Measurements from ENCODE around the gene ARVCF. TPM values are rescaled to one million over a fixed set of nuclear protein-coding genes. Genes with fewer than 3 reads are reported as not detected.

Gene ARVCF
- total and polyA plus RNA-seq, 2 donors (not counting 1 experiment from before 2014, with no cell fraction given), result 2.2 to 6.7 TPM

- Mint-ChIP-seq H3K4me1 (peaks cover 46% of the 10 kb centered on the region), H3K27me3 (no peaks in the 10 kb centered on the region), H3K4me3 (peak overlapping the region; percentile 93), H3K9me3 (ENCODE audit: insufficient read depth) (no peaks in the 10 kb centered on the region), H3K27ac (peak overlapping the region; percentile 91)
- Histone ChIP-seq H3K79me2 (ENCODE audit: control insufficient read depth, insufficient read depth, low read length) (peaks cover 62% of the 10 kb centered on the region), H3K4me1 (ENCODE audit: control insufficient read depth in 2 of 2, insufficient read depth in 2 of 2, low read length in 2 of 2) (peaks cover 32 to 36% of the 10 kb centered on the region in 2 donors), H3K27me3 (replicated peaks in 1 of 4; ENCODE audit: control extremely low read depth in 1 of 4, control insufficient read depth in 3 of 4, insufficient read depth in 4 of 4, low read length in 3 of 4) (peaks cover 0 to 15% (median 4%) of the 10 kb centered on the region in 4 experiments), H3K4me3 (ENCODE audit: control extremely low read depth in 1 of 5, extremely low read depth in 1 of 5, insufficient read depth in 1 of 5, low read depth in 2 of 5, low read length in 4 of 5) (peak overlapping the region; percentile 51 to 99 (median 87)), H3K27ac (ENCODE audit: low read length in 2 of 2) (peak overlapping the region; percentile 65 to 84), H3K4me2 (replicated peaks; ENCODE audit: low read depth, low read length, poor library complexity, severe bottlenecking) (peak overlapping the region; percentile 99), H2AFZ (ENCODE audit: insufficient read depth, low read depth, low read length, poor library complexity, severe bottlenecking) (peak overlapping the region; percentile 98), H3K9me3 (ENCODE audit: control extremely low read depth in 1 of 3, control insufficient read depth in 2 of 3, insufficient read depth in 1 of 3, low read length in 2 of 3) (no peaks in the 10 kb centered on the region), H3K36me3 (replicated peaks in 1 of 2; ENCODE audit: control extremely low read depth in 1 of 2, control insufficient read depth in 1 of 2, extremely low read depth in 1 of 2, insufficient read depth in 2 of 2, low read length in 1 of 2) (no peaks in the 10 kb centered on the region), H3K9ac (ENCODE audit: low read length) (peak overlapping the region; percentile 94), H4K20me1 (ENCODE audit: control insufficient read depth, insufficient read depth, low read length, poor library complexity, severe bottlenecking) (peaks cover 47% of the 10 kb centered on the region)
- WGBS (ENCODE audit: insufficient coverage), result 4% methylated on average over 34 of the region's 36 CpGs
- CTCF ChIA-PET, result interaction anchor here (1.0 to 1.4 kb wide), 4 partner anchors 8 to 89 kb away, joined by 3 to 6 read pairs (median 3); no protein-coding TSS in a partner anchor
- peak; percentile 25 for DNase-seq
- TF ChIP-seq EZH2 (IDR thresholded peaks at IDR 0.05; ENCODE audit: borderline replicate concordance, insufficient read depth, low read depth, low read length, poor library complexity, severe bottlenecking), result no peak
- no peak for TF ChIP-seq CTCF (IDR thresholded peaks at IDR 0.05)
- no peak for ATAC-seq (ENCODE audit: low read depth)
- POLR2A ChIA-PET, result interaction anchor here (0.6 to 2.3 kb wide), 4 partner anchors 10 to 276 kb away, joined by 3 to 5 read pairs (median 4); partner anchors contain the start of gene TRMT2A
- intact Hi-C loops (cut with micrococcal nuclease), result loop anchor here (1.0 kb wide), 2 partner anchors 59 to 96 kb away; partner anchors contain the start of genes DGCR8 and TRMT2A
Measured at GRCh38 chr22:20021196-20022181, 4.9 kb upstream of the ARVCF start.

All from B cell (primary cell).